H1 (cell line): Measurements from ENCODE around the gene LBX1. TPM values are rescaled to one million over a fixed set of nuclear protein-coding genes. Genes with fewer than 3 reads are reported as not detected.

ENCODE experiments used
- CTCF ChIA-PET: fragments of 300-600 bp; sonication (Branson Sonifier 250); formaldehyde crosslinking; loops from one replicate; lab custom pipeline; 2021; ENCODE audit not compliant: partially characterized antibody; lab: Charles Lee
- POLR2A ChIA-PET: fragments of 300-600 bp; sonication (Branson Sonifier 250); formaldehyde crosslinking; loops from one replicate; lab custom pipeline; 2021; ENCODE audit warnings: inconsistent platforms; ENCODE audit not compliant: partially characterized antibody; lab: Charles Lee
- DNase-seq, 2 experiments: peaks; one replicate each; pipeline versions ENCODE4 v3.0.0 to v3.0.0-alpha.2; 2010 to 2022; ENCODE audit warnings: low spot score in 2 of 2, low read depth in 1 of 2, mixed read lengths in 1 of 2
- FAIRE-seq: peaks from 2 replicates; lab custom pipeline; 2011; peaks lifted over from hg19 to GRCh38; lab: Jason Lieb, UNC
- H2AFZ ChIP-seq: 2 replicates; pipeline ENCODE4 v1.8.1; 2012; ENCODE audit warnings: low read length, inconsistent platforms
- H2AK5ac ChIP-seq: 2 replicates; pipeline ENCODE4 v1.6.1; 2013; ENCODE audit warnings: low read depth, low read length
- H2BK120ac ChIP-seq: replicated peaks from 2 replicates; pipeline ENCODE3; 2013; ENCODE audit warnings: low read depth, low read length, inconsistent platforms
- H2BK12ac ChIP-seq: 2 replicates; pipeline ENCODE4 v1.6.1; 2013; ENCODE audit warnings: low read depth, low read length
- H2BK15ac ChIP-seq: 2 replicates; pipeline ENCODE4 v1.6.1; 2013; ENCODE audit warnings: low read length
- H2BK20ac ChIP-seq: 2 replicates; pipeline ENCODE4 v1.6.1; 2013; ENCODE audit warnings: low read length
- H2BK5ac ChIP-seq: 2 replicates; pipeline ENCODE4 v1.6.1; 2013; ENCODE audit warnings: low read depth, low read length
- H3K14ac ChIP-seq: 2 replicates; pipeline ENCODE4 v1.6.1; 2013; ENCODE audit warnings: inconsistent platforms; ENCODE audit not compliant: insufficient read length
- H3K18ac ChIP-seq: 2 replicates; pipeline ENCODE4 v1.6.1; 2013; ENCODE audit warnings: low read length; ENCODE audit errors: extremely low read depth
- H3K23ac ChIP-seq: 2 replicates; pipeline ENCODE4 v1.6.1; 2013; ENCODE audit warnings: inconsistent platforms; ENCODE audit not compliant: insufficient read length
- H3K23me2 ChIP-seq: 2 replicates; pipeline ENCODE4 v1.6.1; 2013; ENCODE audit warnings: low read depth, low read length
- H3K27ac ChIP-seq: 2 replicates; pipeline ENCODE4 v1.6.1; 2011; ENCODE audit warnings: low read depth, low read length, inconsistent platforms
- H3K27me3 ChIP-seq, 4 experiments: replicated peaks in 1 of 4; 1 replicate in 1 of 4; 2 replicates in 3 of 4; pipeline versions ENCODE4 v1.6.1 to v1.8.1; 2011 to 2013; ENCODE audit warnings: low read length in 3 of 4, mild to moderate bottlenecking in 3 of 4, inconsistent platforms in 2 of 4, mixed read lengths in 2 of 4, moderate library complexity in 1 of 4; ENCODE audit not compliant: control insufficient read depth in 3 of 4, insufficient read depth in 3 of 4; ENCODE audit errors: extremely low read depth in 1 of 4
- H3K36me3 ChIP-seq, 4 experiments: 2 replicates each; pipeline versions ENCODE4 v1.6.1 to v1.8.1; 2011 to 2013; ENCODE audit warnings: mild to moderate bottlenecking in 4 of 4, low read length in 3 of 4, moderate library complexity in 2 of 4, control low read depth in 1 of 4, inconsistent platforms in 1 of 4; ENCODE audit not compliant: insufficient read depth in 4 of 4, control insufficient read depth in 2 of 4
- H3K4ac ChIP-seq: replicated peaks from 2 replicates; pipeline ENCODE3; 2013; ENCODE audit warnings: low read length, low read depth, mixed read lengths, inconsistent platforms; ENCODE audit not compliant: insufficient read length
- H3K4me1 ChIP-seq, 4 experiments: replicated peaks in 1 of 4; 1 replicate in 1 of 4; 2 replicates in 3 of 4; pipeline versions ENCODE4 v1.6.1 to v1.8.1; 2011 to 2013; ENCODE audit warnings: low read length in 3 of 4, inconsistent platforms in 2 of 4, mixed read lengths in 1 of 4; ENCODE audit not compliant: insufficient read depth in 4 of 4, control insufficient read depth in 3 of 4
- H3K4me2 ChIP-seq, 2 experiments: 2 replicates each; pipeline versions ENCODE4 v1.6.1 to v1.8.1; 2011 to 2013; ENCODE audit warnings: low read depth in 2 of 2, low read length in 2 of 2, control low read depth in 1 of 2, inconsistent platforms in 1 of 2, mild to moderate bottlenecking in 1 of 2; ENCODE audit not compliant: insufficient read depth in 1 of 2
- H3K4me3 ChIP-seq, 4 experiments: fragments of 200-600, 300-600 bp in 1 of 4; sonication (generic), shearing (Covaris generic), sonication (Bioruptor Twin) in 1 of 4; 2 replicates each; pipeline versions ENCODE4 v1.5.1 to v1.8.1; 2011 to 2016; ENCODE audit warnings: low read length in 4 of 4, low read depth in 3 of 4, control low read depth in 2 of 4, inconsistent platforms in 2 of 4, mild to moderate bottlenecking in 2 of 4, mixed read lengths in 1 of 4, moderate library complexity in 1 of 4; ENCODE audit not compliant: insufficient read depth in 2 of 4; ENCODE audit errors: extremely low read depth in 1 of 4
- H3K56ac ChIP-seq: replicated peaks from 2 replicates; pipeline ENCODE3; 2013; ENCODE audit warnings: low read depth, mild to moderate bottlenecking, mixed read lengths, low read length, inconsistent platforms; ENCODE audit not compliant: insufficient read length
- H3K79me1 ChIP-seq: 2 replicates; pipeline ENCODE4 v1.6.1; 2013; ENCODE audit warnings: low read depth, low read length, control low read depth
- H3K79me2 ChIP-seq, 2 experiments: 2 replicates each; pipeline versions ENCODE4 v1.6.1 to v1.8.1; 2012 to 2013; ENCODE audit warnings: low read length in 2 of 2, mild to moderate bottlenecking in 2 of 2, inconsistent platforms in 1 of 2; ENCODE audit not compliant: insufficient read depth in 2 of 2, control insufficient read depth in 1 of 2
- H3K9ac ChIP-seq, 4 experiments: replicated peaks in 1 of 4; 1 replicate in 1 of 4; 2 replicates in 3 of 4; pipeline versions ENCODE4 v1.6.1 to v1.8.1; 2011 to 2013; ENCODE audit warnings: low read depth in 3 of 4, low read length in 3 of 4, control low read depth in 2 of 4, mild to moderate bottlenecking in 2 of 4, moderate library complexity in 2 of 4, inconsistent platforms in 1 of 4; ENCODE audit errors: extremely low read depth in 1 of 4
- H3K9me3 ChIP-seq, 2 experiments: 2 replicates each; pipeline versions ENCODE4 v1.6.1 to v1.8.1; 2012 to 2013; ENCODE audit warnings: mild to moderate bottlenecking in 2 of 2, moderate library complexity in 2 of 2, control low read depth in 1 of 2, inconsistent platforms in 1 of 2, low read depth in 1 of 2, low read length in 1 of 2, mixed read lengths in 1 of 2; ENCODE audit not compliant: insufficient read depth in 2 of 2
- H4K20me1 ChIP-seq, 2 experiments: replicated peaks in 1 of 2; 2 replicates each; pipeline versions ENCODE3 to v1.8.1; 2011 to 2013; ENCODE audit warnings: inconsistent platforms in 2 of 2, low read length in 2 of 2, mild to moderate bottlenecking in 1 of 2; ENCODE audit not compliant: insufficient read depth in 2 of 2, control insufficient read depth in 1 of 2
- H4K5ac ChIP-seq: 2 replicates; pipeline ENCODE4 v1.6.1; 2013; ENCODE audit warnings: low read length, low read depth, mixed read lengths, inconsistent platforms; ENCODE audit not compliant: insufficient read length
- H4K8ac ChIP-seq: 2 replicates; pipeline ENCODE4 v1.8.0; 2013; ENCODE audit warnings: mild to moderate bottlenecking, moderate library complexity, low read length, inconsistent platforms; ENCODE audit not compliant: insufficient read depth; ENCODE audit errors: extremely low read depth
- H4K91ac ChIP-seq: replicated peaks from 2 replicates; pipeline ENCODE3; 2013; ENCODE audit warnings: low read length, mixed read lengths, inconsistent platforms; ENCODE audit not compliant: insufficient read length
- CBX5 ChIP-seq: fragments of 300-800, 300-1000 bp; sonication (generic); IDR thresholded peaks from 2 replicates; pipeline ENCODE4 v1.7.1; 2016; ENCODE audit warnings: antibody characterized with exemption, low read length, low read depth
- CBX8 ChIP-seq: fragments of 300-800, 300-1000 bp; sonication (generic); IDR thresholded peaks from 2 replicates; pipeline ENCODE4 v1.7.1; 2016; ENCODE audit warnings: low read depth, low read length, borderline replicate concordance
- CTBP2 ChIP-seq: IDR thresholded peaks from 2 replicates; pipeline ENCODE4 v1.7.0; 2011; ENCODE audit warnings: borderline replicate concordance, mild to moderate bottlenecking, moderate library complexity, mixed read lengths, low read length; ENCODE audit not compliant: insufficient read depth, insufficient read length
- HDAC6 ChIP-seq: IDR thresholded peaks from one replicate; pipeline ENCODE4 v1.7.1; 2012; ENCODE audit warnings: low read depth, mild to moderate bottlenecking, inconsistent platforms, low read length, moderate library complexity
- KDM4A ChIP-seq: IDR thresholded peaks from one replicate; pipeline ENCODE4 v1.7.1; 2012; ENCODE audit warnings: low read depth, mild to moderate bottlenecking, moderate library complexity, low read length, inconsistent platforms; ENCODE audit not compliant: severe bottlenecking
- RBBP5 ChIP-seq: IDR thresholded peaks from 2 replicates; pipeline ENCODE4 v1.7.1; 2012; ENCODE audit warnings: low read depth, mild to moderate bottlenecking, inconsistent platforms, low read length, moderate library complexity, borderline replicate concordance
- SUZ12 ChIP-seq: fragments of 200-600 bp; sonication (generic); IDR thresholded peaks from 2 replicates; pipeline ENCODE4 v1.6.1; 2012; ENCODE audit warnings: mild to moderate bottlenecking, inconsistent platforms, low read length, moderate library complexity, mixed read lengths
- ZNF274 ChIP-seq: IDR thresholded peaks from 2 replicates; pipeline ENCODE4 v1.7.0; 2012; ENCODE audit warnings: low read length, borderline replicate concordance; ENCODE audit errors: extremely low read depth
- WGBS, 2 experiments: shearing (Covaris generic) in 1 of 2; methylation state at CpG; one replicate each; pipeline versions ENCODE4 v1.1.6 to v1.1.7; 2013 to 2015; ENCODE audit warnings: low lambda C conversion rate in 2 of 2, mixed read lengths in 2 of 2, inconsistent platforms in 1 of 2, low coverage in 1 of 2, missing lambda C conversion rate in 1 of 2; ENCODE audit not compliant: insufficient replicate concordance in 2 of 2, insufficient coverage in 1 of 2, insufficient read length in 1 of 2; ENCODE audit errors: extremely low coverage in 1 of 2, missing lambda C conversion rate in 1 of 2; 5-methylcytosine and 5-hydroxymethylcytosine counted together
- polyA plus RNA-seq, 7 experiments: library from polyadenylated mRNA; depleted of rRNA in 3 of 7; stranded (reverse) in 5 of 7; unstranded in 2 of 7; fragments of >200 nt in 5 of 7; fragments of 200-250 nt in 2 of 7; gene quantifications; 1 replicate in 5 of 7; 2 replicates in 1 of 7; 4 replicates in 1 of 7; pipeline versions ENCODE4 v1.2.1 to v1.2.3, GENCODE V29; 2011 to 2013; ENCODE audit warnings: missing spikeins in 2 of 7, mixed read lengths in 2 of 7
- total RNA-seq: library from RNA; stranded (reverse); fragmentation: NEBNext Ultra II Directional; extraction: Animal tissue kit (Norgen Biotek cat#: 25700); gene quantifications from 2 replicates; pipeline ENCODE4 v1.2.1, GENCODE V29; 2021

Gene LBX1
- total and polyA plus RNA-seq, 2 of the 8 experiments (the other 6 are each of a cell fraction or from before 2014, with no cell fraction given), result not detected

GRCh38 chr10:101217450-101218281, 11.6 kb downstream of the LBX1 start:
- Histone ChIP-seq H3K27ac (no peak overlapping the region), H3K18ac (0 out of 2 replicates have a peak overlapping the region, but pooled peaks have one; percentile 13), H2BK12ac (peak overlapping the region; percentile 86), H3K56ac (no peak overlapping the region), H3K23me2 (peaks cover 2% of the 10 kb centered on the region; the same call in 1 of the 2 replicates), H3K27me3 (peaks cover 84 to 92% (median 88%) of the 10 kb centered on the region in 4 experiments), H2BK15ac (peak overlapping the region; percentile 95; the same call in 1 of the 2 replicates), H3K4me3 (peak overlapping the region in 2 of 4 experiments; percentile 26 to 50; a peak in 4 of 8 replicates), H3K4ac (no peak overlapping the region), H2BK120ac (no peak overlapping the region), H4K91ac (no peak overlapping the region), H3K9ac (no peak overlapping the region), H2AK5ac (no peak overlapping the region), H2BK5ac (no peak overlapping the region), H3K14ac (no peak overlapping the region), H3K23ac (no peak overlapping the region), H3K36me3 (peaks cover 0 to 5% (median 0%) of the 10 kb centered on the region in 4 experiments; a peak in 1 of 8 replicates), H2BK20ac (no peak overlapping the region), H3K4me2 (peak overlapping the region; percentile 15 to 57), H2AFZ (no peak overlapping the region), H4K8ac (no peak overlapping the region), H4K20me1 (peaks cover 28 to 35% of the 10 kb centered on the region in 2 experiments), H4K5ac (no peak overlapping the region), H3K79me2 (no peaks in the 10 kb centered on the region), H3K9me3 (no peaks in the 10 kb centered on the region), H3K4me1 (peaks cover 0 to 17% (median 11%) of the 10 kb centered on the region in 4 experiments; a peak in 5 of 7 replicates), H3K79me1 (no peaks in the 10 kb centered on the region; the same call in 1 of the 2 replicates)
- 4% methylated on average over 57 of the region's 68 CpGs; no CpG with 5 or more reads in 1 of the 2 experiments for WGBS, 2 experiments
- FAIRE-seq (no peak), DNase-seq (peak in 1 of 2 experiments; percentile 88)
- POLR2A ChIA-PET, result interaction anchor here (1.8 kb wide), 1 partner anchor 71 kb away, joined by 4 read pairs; no protein-coding TSS in a partner anchor
- CTCF ChIA-PET, result interaction anchor here (0.6 to 13.7 kb wide), 19 partner anchors 10 to 556 kb away, joined by 3 to 266 read pairs (median 3); partner anchors contain the start of gene LBX1
- TF ChIP-seq ZNF274 (no peak), RBBP5 (no peak), CTBP2 (no peak), KDM4A (no peak), SUZ12 (peak; percentile 81), CBX5 (no peak), CBX8 (no peak), HDAC6 (no peak)
